PFSK-1 (cell line): ENCODE measurements around the gene SKAP1.

ENCODE experiments used
- FOXP2 ChIP-seq: optimal IDR thresholded peaks from 2 replicates; pipeline ENCODE3; 2011; ENCODE audit warnings: borderline replicate concordance, control low read depth, inconsistent platforms; ENCODE audit not compliant: insufficient read depth; ENCODE audit errors: extremely low read length, extremely low read depth
- POLR2AphosphoS5 ChIP-seq: IDR thresholded peaks from 2 replicates; pipeline ENCODE4 v1.6.1; 2012; ENCODE audit warnings: low read depth, mild to moderate bottlenecking, control low read depth, low read length, moderate library complexity
- SIN3A ChIP-seq: IDR thresholded peaks from 2 replicates; pipeline ENCODE4 v1.6.1; 2012; ENCODE audit warnings: mild to moderate bottlenecking, low read length, moderate library complexity, borderline replicate concordance; ENCODE audit not compliant: insufficient read depth
- TAF1 ChIP-seq: IDR thresholded peaks from 2 replicates; pipeline ENCODE4 v1.6.1; 2012; ENCODE audit warnings: low read length, control low read depth, borderline replicate concordance; ENCODE audit not compliant: insufficient read depth
- TF ChIP-seq, protein P1 (sequence below), 2 experiments: IDR thresholded peaks; 2 replicates each; pipeline versions ENCODE4 v1.6.1 to v1.8.0; 2011 to 2012; ENCODE audit warnings: low read depth in 2 of 2, low read length in 2 of 2, control low read depth in 1 of 2, inconsistent platforms in 1 of 2, mild to moderate bottlenecking in 1 of 2, moderate library complexity in 1 of 2; ENCODE audit not compliant: insufficient read depth in 1 of 2

DNA sequence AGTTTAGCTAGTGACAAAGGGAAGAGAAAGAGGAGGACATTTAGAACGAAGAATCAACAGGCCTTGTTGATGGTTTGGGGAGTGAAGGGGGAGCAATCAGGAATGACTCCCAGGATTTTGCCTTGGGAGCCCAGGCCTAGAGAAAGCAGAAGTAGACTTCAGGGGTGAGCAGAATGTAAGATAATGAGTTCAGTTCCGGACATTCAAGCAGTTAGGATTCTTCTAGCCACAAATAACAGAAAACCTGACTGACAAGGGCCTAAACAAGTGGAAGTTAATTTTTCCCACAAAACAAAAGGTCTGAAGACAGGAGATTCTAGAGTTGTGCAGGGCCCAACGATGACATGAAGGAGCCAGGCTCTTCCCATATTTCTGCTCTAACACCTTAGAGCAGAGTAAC is 45.9 kb downstream of the SKAP1 start:
- no peak for TF ChIP-seq POLR2AphosphoS5
- TF ChIP-seq TAF1 = no peak
- TF ChIP-seq, protein P1, sequence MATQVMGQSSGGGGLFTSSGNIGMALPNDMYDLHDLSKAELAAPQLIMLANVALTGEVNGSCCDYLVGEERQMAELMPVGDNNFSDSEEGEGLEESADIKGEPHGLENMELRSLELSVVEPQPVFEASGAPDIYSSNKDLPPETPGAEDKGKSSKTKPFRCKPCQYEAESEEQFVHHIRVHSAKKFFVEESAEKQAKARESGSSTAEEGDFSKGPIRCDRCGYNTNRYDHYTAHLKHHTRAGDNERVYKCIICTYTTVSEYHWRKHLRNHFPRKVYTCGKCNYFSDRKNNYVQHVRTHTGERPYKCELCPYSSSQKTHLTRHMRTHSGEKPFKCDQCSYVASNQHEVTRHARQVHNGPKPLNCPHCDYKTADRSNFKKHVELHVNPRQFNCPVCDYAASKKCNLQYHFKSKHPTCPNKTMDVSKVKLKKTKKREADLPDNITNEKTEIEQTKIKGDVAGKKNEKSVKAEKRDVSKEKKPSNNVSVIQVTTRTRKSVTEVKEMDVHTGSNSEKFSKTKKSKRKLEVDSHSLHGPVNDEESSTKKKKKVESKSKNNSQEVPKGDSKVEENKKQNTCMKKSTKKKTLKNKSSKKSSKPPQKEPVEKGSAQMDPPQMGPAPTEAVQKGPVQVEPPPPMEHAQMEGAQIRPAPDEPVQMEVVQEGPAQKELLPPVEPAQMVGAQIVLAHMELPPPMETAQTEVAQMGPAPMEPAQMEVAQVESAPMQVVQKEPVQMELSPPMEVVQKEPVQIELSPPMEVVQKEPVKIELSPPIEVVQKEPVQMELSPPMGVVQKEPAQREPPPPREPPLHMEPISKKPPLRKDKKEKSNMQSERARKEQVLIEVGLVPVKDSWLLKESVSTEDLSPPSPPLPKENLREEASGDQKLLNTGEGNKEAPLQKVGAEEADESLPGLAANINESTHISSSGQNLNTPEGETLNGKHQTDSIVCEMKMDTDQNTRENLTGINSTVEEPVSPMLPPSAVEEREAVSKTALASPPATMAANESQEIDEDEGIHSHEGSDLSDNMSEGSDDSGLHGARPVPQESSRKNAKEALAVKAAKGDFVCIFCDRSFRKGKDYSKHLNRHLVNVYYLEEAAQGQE (IDR thresholded peaks at IDR 0.05; ENCODE audit: insufficient read depth in 1 of 2, low read depth in 2 of 2, low read length in 2 of 2) = no peak
- no peak for TF ChIP-seq SIN3A
- no peak for TF ChIP-seq FOXP2
